ENCODE results near the gene ACSS2.

DNA sequence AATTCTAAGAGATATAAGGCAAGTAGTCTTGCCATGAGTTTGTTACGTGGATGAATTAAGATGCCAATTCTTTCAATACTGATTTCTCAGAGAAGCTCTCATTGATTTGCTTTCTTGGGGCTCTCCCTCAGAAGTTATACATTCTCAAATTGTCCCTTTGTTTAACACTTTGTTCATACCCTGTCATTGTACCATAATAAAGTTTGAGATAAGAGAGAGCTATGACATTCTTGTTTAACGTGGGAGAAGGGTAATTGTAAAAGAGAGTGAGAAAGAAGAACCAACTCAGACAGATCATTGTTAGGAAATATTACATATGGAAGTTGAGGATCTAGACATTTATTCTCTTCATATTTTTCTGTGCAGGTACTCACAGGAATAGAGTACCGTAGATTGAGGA lies 19.1 kb downstream of the ACSS2 start:
- TF ChIP-seq CTCF (IDR thresholded peaks at IDR 0.05) (no peak), EZH2 (IDR thresholded peaks at IDR 0.05; ENCODE audit: borderline replicate concordance, insufficient read depth, low read depth, low read length, poor library complexity, severe bottlenecking) (no peak)

All from B cell (primary cell).